ENCODE measurements around the gene DMRT1.

Gene DMRT1

DNA sequence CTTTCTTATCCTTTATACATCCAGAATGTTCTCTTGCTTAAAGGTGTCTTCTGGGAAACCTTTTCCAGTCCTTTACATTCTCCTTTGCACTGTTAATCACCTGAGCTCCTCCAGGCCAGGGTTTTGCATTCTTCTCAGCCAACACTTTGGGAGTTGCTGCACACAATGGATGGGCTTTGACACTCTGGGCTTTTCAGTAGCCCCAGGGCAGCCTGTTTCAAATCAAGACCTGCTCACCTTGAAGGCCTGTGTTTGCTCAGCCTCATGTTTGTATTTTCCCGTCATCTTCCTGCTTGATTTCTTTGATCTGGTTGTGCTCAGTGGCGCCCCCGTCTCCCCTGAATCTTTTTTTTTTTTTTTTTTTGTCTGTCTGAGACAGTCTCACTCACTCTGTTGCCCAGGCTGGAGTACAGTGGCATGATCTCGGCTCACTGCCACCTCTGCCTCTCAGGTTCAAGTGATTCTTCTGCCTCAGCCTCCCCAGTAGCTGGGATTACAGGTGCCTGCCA lies 41.0 kb downstream of the DMRT1 start:
- TF ChIP-seq, protein P1, sequence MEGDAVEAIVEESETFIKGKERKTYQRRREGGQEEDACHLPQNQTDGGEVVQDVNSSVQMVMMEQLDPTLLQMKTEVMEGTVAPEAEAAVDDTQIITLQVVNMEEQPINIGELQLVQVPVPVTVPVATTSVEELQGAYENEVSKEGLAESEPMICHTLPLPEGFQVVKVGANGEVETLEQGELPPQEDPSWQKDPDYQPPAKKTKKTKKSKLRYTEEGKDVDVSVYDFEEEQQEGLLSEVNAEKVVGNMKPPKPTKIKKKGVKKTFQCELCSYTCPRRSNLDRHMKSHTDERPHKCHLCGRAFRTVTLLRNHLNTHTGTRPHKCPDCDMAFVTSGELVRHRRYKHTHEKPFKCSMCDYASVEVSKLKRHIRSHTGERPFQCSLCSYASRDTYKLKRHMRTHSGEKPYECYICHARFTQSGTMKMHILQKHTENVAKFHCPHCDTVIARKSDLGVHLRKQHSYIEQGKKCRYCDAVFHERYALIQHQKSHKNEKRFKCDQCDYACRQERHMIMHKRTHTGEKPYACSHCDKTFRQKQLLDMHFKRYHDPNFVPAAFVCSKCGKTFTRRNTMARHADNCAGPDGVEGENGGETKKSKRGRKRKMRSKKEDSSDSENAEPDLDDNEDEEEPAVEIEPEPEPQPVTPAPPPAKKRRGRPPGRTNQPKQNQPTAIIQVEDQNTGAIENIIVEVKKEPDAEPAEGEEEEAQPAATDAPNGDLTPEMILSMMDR (IDR thresholded peaks at IDR 0.05), result no peak
- Histone ChIP-seq H3K4me3 (no peak overlapping the region), H3K27ac (no peak overlapping the region)
- DNase-seq (ENCODE audit: low spot score), result no peak

DNA sequence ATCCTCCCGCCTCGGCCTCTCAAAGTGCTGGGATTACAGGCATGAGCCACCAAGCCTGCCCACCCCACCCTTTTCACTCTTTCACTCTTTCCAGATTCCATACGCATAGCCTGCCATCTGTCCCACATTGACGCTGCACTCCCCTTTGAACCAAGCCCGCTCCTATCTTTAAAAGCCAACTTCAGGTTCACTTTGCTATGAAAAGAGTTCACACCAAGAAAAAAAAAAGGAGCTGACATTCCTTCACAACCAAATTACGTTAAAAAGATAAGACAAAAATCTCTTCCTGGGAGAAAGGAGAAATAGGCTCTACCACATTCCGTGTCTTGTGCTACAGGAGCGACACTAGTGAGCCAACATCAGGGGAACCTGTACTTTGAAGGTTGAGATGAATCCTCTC lies 41.5 kb downstream of the DMRT1 start:
- H3K27ac ChIP-seq, result no peak overlapping the region
- no peak for DNase-seq (ENCODE audit: low spot score)
- TF ChIP-seq, protein P1 (IDR thresholded peaks at IDR 0.05), result no peak
- H3K4me3 ChIP-seq, result no peak overlapping the region

DNA sequence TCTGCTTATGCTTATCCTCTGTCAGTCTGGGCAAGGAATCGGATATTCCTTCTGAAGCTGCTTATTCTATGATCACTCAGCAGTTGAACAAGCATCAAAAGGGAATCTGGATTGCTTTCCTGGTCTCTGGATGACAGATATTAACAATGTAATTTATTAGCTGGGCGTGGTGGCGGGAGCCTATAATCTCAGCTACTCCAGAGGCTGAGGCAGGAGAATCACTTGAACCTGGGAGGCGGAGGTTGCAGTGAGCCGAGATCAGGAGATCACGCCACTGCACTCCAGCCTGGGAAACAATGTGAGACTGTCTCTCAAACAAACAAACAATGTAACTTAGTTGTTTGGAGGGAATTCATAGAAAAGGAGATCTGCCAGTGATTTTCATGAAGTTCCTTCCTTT lies 45.4 kb downstream of the DMRT1 start:
- no peak for DNase-seq (ENCODE audit: low spot score)
- TF ChIP-seq, protein P1 (IDR thresholded peaks at IDR 0.05), result no peak
- Histone ChIP-seq H3K27ac (no peak overlapping the region), H3K4me3 (no peak overlapping the region)

DNA sequence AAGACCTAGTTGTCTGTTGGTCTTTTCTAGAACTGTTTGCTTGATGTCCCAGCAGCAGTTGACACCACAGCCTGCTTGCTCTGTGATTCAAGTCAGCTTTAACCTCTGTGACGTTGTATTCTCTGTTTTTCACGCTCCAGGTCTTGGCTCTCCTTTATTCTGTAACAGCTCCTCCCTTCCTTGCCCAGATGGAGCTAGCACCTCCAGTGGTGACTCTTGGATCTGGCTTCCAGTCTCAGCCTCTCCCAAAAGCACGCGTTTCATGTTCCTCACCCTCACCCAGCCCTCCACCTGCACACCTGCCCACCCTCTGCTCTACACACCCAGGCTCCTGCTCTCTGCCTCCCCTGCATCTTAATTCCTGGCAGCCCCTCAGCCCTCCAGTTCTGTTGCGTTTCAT lies 50.6 kb downstream of the DMRT1 start:
- Histone ChIP-seq H3K4me3 (no peak overlapping the region), H3K27ac (no peak overlapping the region)
- TF ChIP-seq, protein P1 (IDR thresholded peaks at IDR 0.05), result no peak
- no peak for DNase-seq (ENCODE audit: low spot score)

DNA sequence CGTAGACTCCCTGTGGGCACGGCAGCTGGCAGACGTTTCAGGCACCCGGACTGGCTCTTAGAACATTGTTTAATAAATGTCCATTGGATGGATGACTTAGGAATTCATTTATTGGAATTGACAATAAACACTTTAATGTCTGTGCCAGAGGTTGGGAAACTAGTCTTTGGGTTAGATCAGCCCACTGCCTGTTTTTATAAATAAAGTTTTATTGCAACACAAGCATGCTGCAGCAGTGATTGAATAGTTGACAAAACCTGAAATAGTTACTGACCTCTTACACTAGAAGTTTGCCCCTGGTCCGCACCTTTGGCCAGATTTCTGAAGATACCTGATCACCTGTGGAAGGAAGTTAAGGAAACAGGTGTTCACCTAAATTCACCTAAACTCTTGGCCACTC lies 51.6 kb downstream of the DMRT1 start:
- H3K4me3 ChIP-seq, result no peak overlapping the region
- no peak for DNase-seq (ENCODE audit: low spot score)
- TF ChIP-seq, protein P1 (IDR thresholded peaks at IDR 0.05), result no peak
- no peak overlapping the region for H3K27ac ChIP-seq

DNA sequence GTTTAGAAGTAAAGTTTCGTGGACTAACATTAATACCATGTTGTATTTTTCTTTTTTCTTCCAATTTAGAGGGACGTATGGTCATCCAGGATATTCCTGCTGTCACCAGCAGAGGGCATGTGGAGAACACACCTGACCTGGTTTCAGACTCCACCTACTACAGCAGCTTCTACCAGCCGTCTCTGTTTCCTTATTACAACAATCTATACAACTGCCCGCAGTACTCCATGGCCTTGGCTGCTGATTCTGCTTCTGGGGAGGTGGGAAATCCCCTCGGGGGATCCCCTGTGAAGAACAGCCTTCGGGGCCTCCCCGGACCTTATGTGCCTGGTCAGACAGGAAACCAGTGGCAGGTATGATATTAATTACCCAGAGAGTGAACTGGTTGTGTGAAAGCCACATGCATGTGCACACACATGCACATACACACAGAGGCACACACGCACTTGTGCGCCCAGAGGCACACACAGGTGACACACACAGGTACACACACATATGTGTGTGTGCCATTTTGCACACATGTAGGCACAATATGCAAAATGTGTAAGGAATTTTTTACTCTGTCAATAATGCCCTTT lies 52.4 kb downstream of the DMRT1 start:
- no peak for DNase-seq (ENCODE audit: low spot score)
- H3K27ac ChIP-seq, result no peak overlapping the region
- no peak overlapping the region for H3K4me3 ChIP-seq
- TF ChIP-seq, protein P1 (IDR thresholded peaks at IDR 0.05), result no peak

DNA sequence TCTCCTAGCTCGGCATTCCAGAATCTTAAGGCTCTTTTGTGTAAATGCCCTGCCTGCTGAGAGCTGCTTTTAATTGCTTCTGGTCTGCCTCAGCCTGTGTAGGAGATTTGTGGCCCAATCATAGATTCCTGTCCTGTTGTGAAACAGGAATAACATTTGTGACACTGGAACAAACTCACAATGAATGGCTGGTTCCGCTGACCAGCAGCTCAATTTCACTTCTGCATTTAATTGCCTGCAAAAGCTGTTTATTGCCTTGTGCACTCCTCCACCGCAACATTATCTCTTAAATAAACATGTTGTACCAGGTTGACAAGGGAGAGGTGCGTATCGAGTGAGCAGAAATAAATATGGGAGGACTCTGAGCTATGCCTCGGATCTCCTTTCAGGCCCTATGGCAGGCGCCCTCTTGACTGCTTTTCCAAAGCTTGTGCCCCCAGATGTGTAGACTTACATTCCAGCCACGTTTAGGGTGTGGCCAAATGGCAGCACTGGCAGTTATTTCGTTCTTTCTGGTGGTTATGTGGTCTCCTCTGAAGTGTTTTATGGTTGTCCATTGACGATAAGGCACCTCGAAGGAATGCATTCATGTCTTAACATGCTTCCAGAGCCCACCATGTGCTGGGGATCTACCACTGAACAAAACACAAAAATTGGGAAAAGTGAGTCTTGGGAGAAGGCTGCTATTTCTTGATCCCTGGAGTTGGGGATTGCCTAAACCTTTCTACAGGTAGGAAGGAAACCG lies 58.1 kb downstream of the DMRT1 start:
- H3K4me3 ChIP-seq, result no peak overlapping the region
- no peak for DNase-seq (ENCODE audit: low spot score)
- TF ChIP-seq, protein P1 (IDR thresholded peaks at IDR 0.05), result no peak

More for the DNA sequence above, 58.1 kb downstream of the DMRT1 start:
- H3K27ac ChIP-seq, result no peak overlapping the region

Measured in coronary artery (tissue), 2 donors.